Choroid plexus epithelial cell (primary cell): Measurements from ENCODE around the gene PSMB7.

ENCODE experiments used
- DNase-seq: peaks from one replicate; pipeline ENCODE4 v3.0.0-alpha.2; 2010; ENCODE audit warnings: low read depth
- H3K4me3 ChIP-seq: 2 replicates; pipeline ENCODE4 v1.5.1; 2011; ENCODE audit warnings: low read depth, mild to moderate bottlenecking, control low read depth, low read length, moderate library complexity
- TF ChIP-seq, protein P1 (sequence below): conservative IDR thresholded peaks from 2 replicates; pipeline ENCODE4 v1.5.1; 2011; ENCODE audit warnings: low read depth, mild to moderate bottlenecking, control low read depth, inconsistent platforms, low read length, moderate library complexity

PSMB7 gene

DNA sequence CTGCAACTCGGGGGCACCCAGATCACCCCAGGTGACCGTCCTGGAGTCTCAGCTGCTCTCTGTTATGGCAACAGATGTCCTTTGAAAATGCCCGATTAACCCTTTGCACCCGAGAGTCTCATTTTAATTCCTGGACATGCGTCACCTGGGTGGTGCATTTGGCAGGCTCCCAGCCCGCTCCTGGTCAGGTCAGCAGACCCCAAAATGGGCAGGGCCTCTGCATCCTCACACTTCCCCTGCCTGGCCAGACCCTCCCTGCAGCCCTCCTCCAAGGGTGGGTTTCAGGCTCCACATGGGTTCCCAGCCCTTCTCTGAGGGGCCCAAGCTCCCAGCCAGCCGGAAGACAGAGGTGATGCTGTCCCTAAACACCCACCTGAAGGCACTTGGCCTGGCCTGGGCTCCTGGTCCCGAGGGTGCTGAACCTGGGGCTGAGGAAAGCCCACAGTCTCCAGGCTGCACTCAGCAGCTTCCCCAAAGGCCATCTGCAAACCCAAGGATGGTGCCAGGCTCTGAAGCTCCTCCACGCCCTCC lies 69.4 kb downstream of the PSMB7 start:
- H3K4me3 ChIP-seq = no peak overlapping the region
- TF ChIP-seq, protein P1, sequence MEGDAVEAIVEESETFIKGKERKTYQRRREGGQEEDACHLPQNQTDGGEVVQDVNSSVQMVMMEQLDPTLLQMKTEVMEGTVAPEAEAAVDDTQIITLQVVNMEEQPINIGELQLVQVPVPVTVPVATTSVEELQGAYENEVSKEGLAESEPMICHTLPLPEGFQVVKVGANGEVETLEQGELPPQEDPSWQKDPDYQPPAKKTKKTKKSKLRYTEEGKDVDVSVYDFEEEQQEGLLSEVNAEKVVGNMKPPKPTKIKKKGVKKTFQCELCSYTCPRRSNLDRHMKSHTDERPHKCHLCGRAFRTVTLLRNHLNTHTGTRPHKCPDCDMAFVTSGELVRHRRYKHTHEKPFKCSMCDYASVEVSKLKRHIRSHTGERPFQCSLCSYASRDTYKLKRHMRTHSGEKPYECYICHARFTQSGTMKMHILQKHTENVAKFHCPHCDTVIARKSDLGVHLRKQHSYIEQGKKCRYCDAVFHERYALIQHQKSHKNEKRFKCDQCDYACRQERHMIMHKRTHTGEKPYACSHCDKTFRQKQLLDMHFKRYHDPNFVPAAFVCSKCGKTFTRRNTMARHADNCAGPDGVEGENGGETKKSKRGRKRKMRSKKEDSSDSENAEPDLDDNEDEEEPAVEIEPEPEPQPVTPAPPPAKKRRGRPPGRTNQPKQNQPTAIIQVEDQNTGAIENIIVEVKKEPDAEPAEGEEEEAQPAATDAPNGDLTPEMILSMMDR = no peak
- DNase-seq = no peak

DNA sequence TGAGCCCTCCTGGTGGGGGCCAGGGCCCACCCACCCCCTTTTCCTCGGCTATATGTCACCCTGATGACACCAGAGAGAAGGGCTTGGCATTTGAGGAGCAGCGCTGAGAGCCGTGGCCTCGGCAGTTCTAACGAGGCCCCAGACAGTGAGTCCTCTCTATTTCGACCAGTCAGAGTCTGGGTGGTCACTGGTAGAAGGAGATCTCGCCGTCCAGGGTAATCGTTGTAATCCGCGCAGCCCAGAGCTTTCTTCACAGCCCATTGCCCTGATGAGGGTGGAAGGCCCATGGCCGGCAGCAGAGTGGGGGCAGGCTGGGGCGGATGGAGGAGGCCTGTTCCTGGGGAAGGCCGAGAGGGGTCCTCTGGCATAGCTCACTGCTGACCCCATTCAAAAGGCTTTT lies 70.2 kb downstream of the PSMB7 start:
- H3K4me3 ChIP-seq = no peak overlapping the region
- TF ChIP-seq, protein P1 = no peak
- DNase-seq = no peak

DNA sequence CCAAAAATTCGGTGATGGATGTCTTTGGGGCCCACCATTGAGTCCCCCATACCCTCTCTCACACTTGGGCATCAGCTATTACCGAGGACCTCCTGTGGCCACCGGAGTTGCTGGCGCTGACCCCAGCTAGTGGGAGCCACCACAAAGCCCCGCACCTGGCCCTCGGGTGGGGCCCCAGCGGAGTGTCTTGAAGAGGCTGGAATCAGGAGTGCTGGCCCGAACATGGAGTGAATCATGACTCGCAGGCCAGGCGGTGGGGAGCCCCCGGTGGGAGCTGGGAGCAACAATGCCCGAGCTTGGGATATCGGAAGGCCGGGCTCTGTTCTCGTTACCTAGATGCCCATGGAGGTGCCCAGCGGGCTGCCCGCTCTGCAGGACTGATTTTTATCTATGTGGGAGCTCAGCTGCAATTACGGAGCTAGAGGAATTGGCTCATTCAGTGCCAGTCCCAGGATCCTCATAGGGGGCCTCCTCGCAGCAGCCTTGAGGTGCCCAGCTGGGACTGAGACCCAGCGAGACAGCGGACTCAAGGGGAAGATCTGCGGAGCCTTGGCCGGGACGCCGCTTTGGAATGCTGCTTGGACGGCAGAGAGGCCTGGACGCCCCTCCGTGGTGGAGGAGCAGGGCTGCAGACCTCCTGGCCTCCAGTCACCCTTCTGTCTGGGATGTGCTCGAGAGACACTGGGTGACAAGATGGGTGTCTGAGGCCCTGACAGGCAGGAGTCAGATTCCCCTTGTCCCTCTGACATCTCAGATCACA lies 70.8 kb downstream of the PSMB7 start:
- TF ChIP-seq, protein P1 = no peak
- no peak for DNase-seq
- no peak overlapping the region for H3K4me3 ChIP-seq

DNA sequence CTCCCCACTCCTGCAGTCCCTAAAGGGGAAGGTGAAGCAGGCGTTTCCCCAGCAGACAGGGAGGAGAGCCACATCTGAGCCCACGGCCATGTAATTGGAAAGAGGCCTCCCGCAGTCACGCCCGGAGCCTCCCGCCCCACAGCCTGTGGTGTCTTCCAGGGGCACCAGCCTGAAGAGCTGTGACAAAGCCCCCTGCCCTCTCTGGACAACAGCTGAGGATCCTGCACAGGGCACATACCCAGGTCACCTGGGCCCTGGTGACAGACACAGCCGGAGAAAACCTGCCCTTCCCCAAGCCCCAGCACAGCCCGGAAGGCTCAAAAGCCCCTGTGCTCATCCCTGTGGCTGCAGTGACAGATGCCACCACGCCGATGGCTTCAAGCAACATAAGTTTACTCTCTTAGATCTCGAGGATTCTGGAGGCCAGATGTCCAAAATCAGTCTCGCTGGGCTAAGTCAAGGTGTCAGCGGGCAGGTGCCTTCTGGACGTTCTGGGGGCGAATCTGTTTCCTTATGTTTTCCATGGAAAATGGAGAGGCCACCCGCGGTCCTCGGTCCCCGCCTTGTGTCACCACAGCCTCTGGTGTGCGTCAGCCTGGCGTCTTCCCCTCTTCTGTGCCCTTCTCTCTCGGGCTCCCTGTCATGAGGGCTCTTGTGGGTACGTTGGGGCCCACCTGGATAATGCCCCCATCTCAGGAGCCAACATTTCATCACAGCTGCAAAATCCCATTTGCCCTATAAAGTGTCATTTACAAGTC lies 71.5 kb downstream of the PSMB7 start:
- no peak overlapping the region for H3K4me3 ChIP-seq
- DNase-seq = no peak
- TF ChIP-seq, protein P1 = no peak

DNA sequence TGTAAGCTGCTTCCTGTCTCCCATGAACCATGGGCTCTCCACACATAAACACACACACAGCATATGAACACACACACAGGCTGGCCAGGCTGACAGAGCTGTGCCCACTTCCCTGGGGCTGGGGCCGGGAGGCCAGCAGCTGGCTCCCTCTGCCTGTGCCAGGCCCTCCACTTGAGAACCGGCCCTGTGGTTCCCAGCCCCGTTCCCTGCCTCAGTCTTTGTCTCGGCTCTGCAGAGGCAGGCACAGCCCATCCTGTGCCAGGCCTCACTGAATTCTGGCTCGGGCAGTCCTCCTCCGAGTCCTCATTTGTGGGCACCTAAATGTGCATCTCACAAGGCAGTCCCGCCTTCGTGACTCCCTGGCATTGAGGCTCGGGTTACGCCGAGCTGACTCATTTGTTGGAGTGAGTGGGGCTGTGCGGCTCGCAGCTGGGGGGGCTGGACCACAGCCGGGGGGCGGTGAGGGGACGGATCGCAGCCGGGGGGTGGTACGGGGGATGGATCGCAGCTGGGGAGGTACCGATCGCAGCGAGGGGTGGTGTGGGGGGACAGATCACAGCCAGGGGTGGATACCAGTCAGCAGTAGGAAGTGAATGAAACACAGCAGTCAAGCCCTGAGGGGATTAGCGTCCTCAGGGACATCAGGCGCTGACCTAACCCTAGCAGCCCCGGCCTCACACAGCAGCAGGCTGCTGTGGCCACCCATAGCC lies 72.3 kb downstream of the PSMB7 start:
- DNase-seq = peak; percentile 93
- no peak overlapping the region for H3K4me3 ChIP-seq
- TF ChIP-seq, protein P1 = peak; percentile 3

DNA sequence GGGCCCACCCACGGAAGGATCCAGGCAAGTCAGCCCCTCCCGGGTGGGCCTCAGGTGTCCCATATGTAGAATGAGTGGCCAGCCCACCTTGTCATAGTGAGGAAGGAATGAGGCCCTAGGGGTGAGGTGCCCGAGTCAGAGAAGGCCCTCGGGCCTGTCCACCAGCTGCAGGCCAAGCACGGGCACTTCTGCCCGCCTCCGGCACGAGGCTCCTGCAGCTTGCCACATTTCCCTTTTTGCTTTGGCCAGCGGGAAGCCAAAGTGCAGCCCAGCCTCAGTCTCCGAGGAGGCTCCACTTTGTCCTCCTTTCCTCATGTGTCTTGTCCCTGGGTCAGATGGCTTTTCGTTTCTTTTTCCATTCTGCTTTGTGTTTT lies 72.9 kb downstream of the PSMB7 start:
- H3K4me3 ChIP-seq = no peak overlapping the region
- DNase-seq = no peak
- TF ChIP-seq, protein P1 = no peak
